B cell (primary cell): ENCODE measurements around the gene HRC. TPM values are rescaled to one million over a fixed set of nuclear protein-coding genes. Genes with fewer than 3 reads are reported as not detected.

ENCODE experiments used
- ATAC-seq: fragments of 200-7000 bp; cut with Tn5 transposase; one replicate; pipeline ENCODE4 v1.10.0; 2021; ENCODE audit warnings: low read depth, mild to moderate bottlenecking, moderate number of reproducible peaks, moderate library complexity
- CTCF ChIA-PET: fragments of 350-600 bp; sonication (Branson Sonifier 250); formaldehyde crosslinking; loops from one replicate; lab custom pipeline; 2021; ENCODE audit warnings: antibody characterized with exemption, inconsistent platforms; lab: Charles Lee
- POLR2A ChIA-PET: fragments of 350-600 bp; sonication (Branson Sonifier 250); formaldehyde crosslinking; loops from one replicate; lab custom pipeline; 2021; ENCODE audit warnings: antibody characterized with exemption; lab: Charles Lee
- DNase-seq: peaks from one replicate; pipeline ENCODE4 v3.0.0; 2013
- H2AFZ ChIP-seq: 2 replicates; pipeline ENCODE4 v1.6.1; 2012; ENCODE audit warnings: mild to moderate bottlenecking, low read depth, low read length; ENCODE audit not compliant: insufficient read depth, poor library complexity, severe bottlenecking
- H3K27ac ChIP-seq, 2 donors: 1 replicate in 1 of 2; 2 replicates in 1 of 2; pipeline ENCODE4 v1.5.1; 2012 to 2013; ENCODE audit warnings: low read length in 2 of 2, mild to moderate bottlenecking in 2 of 2, moderate library complexity in 1 of 2
- H3K27me3 ChIP-seq, 4 experiments: fragments of 200-600 bp in 1 of 4; sonication (generic) in 1 of 4; replicated peaks in 1 of 4; 1 replicate in 2 of 4; 2 replicates in 2 of 4; pipeline versions ENCODE4 v1.6.1 to v1.7.0; 2013 to 2016; ENCODE audit warnings: low read length in 3 of 4, mild to moderate bottlenecking in 2 of 4, mixed read lengths in 1 of 4, moderate library complexity in 1 of 4; ENCODE audit not compliant: insufficient read depth in 4 of 4, control insufficient read depth in 3 of 4; ENCODE audit errors: control extremely low read depth in 1 of 4
- H3K36me3 ChIP-seq, 2 experiments: replicated peaks in 1 of 2; 1 replicate in 1 of 2; 2 replicates in 1 of 2; pipeline versions ENCODE4 v1.6.1 to v1.7.1; 2013; ENCODE audit warnings: low read length in 1 of 2; ENCODE audit not compliant: insufficient read depth in 2 of 2, control insufficient read depth in 1 of 2; ENCODE audit errors: control extremely low read depth in 1 of 2, extremely low read depth in 1 of 2
- H3K4me1 ChIP-seq, 2 donors: fragments of 200-600 bp in 1 of 2; sonication (generic) in 1 of 2; 1 replicate in 1 of 2; 2 replicates in 1 of 2; pipeline versions ENCODE4 v1.5.1 to v1.6.1; 2013 to 2017; ENCODE audit warnings: low read length in 2 of 2; ENCODE audit not compliant: control insufficient read depth in 2 of 2, insufficient read depth in 2 of 2
- H3K4me2 ChIP-seq: replicated peaks from 2 replicates; pipeline ENCODE3; 2012; ENCODE audit warnings: mild to moderate bottlenecking, low read depth, low read length; ENCODE audit not compliant: poor library complexity, severe bottlenecking
- H3K4me3 ChIP-seq, 5 experiments: fragments of 200-600 bp in 1 of 5; sonication (generic) in 1 of 5; 1 replicate in 3 of 5; 2 replicates in 2 of 5; pipeline versions ENCODE4 v1.5.1 to v1.7.0; 2011 to 2016; ENCODE audit warnings: low read length in 4 of 5, mild to moderate bottlenecking in 4 of 5, low read depth in 2 of 5, control low read depth in 1 of 5, moderate library complexity in 1 of 5; ENCODE audit not compliant: insufficient read depth in 1 of 5; ENCODE audit errors: control extremely low read depth in 1 of 5, extremely low read depth in 1 of 5
- H3K79me2 ChIP-seq: fragments of 200-600 bp; sonication (generic); one replicate; pipeline ENCODE4 v1.6.0; 2016; ENCODE audit warnings: low read length; ENCODE audit not compliant: control insufficient read depth, insufficient read depth
- H3K9ac ChIP-seq: fragments of 200-600 bp; sonication (generic); 2 replicates; pipeline ENCODE4 v1.6.1; 2017; ENCODE audit warnings: mild to moderate bottlenecking, low read length, moderate library complexity
- H3K9me3 ChIP-seq, 3 donors: one replicate each; pipeline versions ENCODE4 v1.6.1 to v1.7.1; 2013; ENCODE audit warnings: low read length in 2 of 3; ENCODE audit not compliant: control insufficient read depth in 2 of 3, insufficient read depth in 1 of 3; ENCODE audit errors: control extremely low read depth in 1 of 3
- H4K20me1 ChIP-seq: 2 replicates; pipeline ENCODE4 v1.6.0; 2012; ENCODE audit warnings: mild to moderate bottlenecking, low read length; ENCODE audit not compliant: insufficient read depth, control insufficient read depth, poor library complexity, severe bottlenecking
- H3K27ac Mint-ChIP-seq: one replicate; pipeline ENCODE4 v1.8.0; 2021; ENCODE audit warnings: mixed read lengths
- H3K27me3 Mint-ChIP-seq: one replicate; pipeline ENCODE4 v1.8.0; 2021; ENCODE audit warnings: mixed read lengths
- H3K4me1 Mint-ChIP-seq: one replicate; pipeline ENCODE4 v1.8.0; 2021; ENCODE audit warnings: mixed read lengths
- H3K4me3 Mint-ChIP-seq: one replicate; pipeline ENCODE4 v1.8.0; 2021; ENCODE audit warnings: mixed read lengths
- H3K9me3 Mint-ChIP-seq: one replicate; pipeline ENCODE4 v1.8.0; 2022; ENCODE audit warnings: mixed read lengths; ENCODE audit not compliant: insufficient read depth
- EZH2 ChIP-seq: IDR thresholded peaks from 2 replicates; pipeline ENCODE4 v1.6.1; 2012; ENCODE audit warnings: borderline replicate concordance, low read depth, mild to moderate bottlenecking, moderate library complexity, low read length; ENCODE audit not compliant: insufficient read depth, poor library complexity, severe bottlenecking
- WGBS: methylation state at CpG from one replicate; pipeline ENCODE4 v1.1.5; 2013; ENCODE audit warnings: missing lambda C conversion rate; ENCODE audit not compliant: insufficient coverage; 5-methylcytosine and 5-hydroxymethylcytosine counted together
- intact Hi-C: fragments of 100-400 bp; cut with micrococcal nuclease; formaldehyde crosslinking; loops from one replicate; pipeline ENCODE4 v1.10.0; 2022
- polyA plus RNA-seq: library from polyadenylated mRNA; depleted of rRNA; stranded (reverse); fragments of >200 nt; gene quantifications from 2 replicates; pipeline ENCODE4 v1.2.3, GENCODE V29; 2012
- total RNA-seq, 2 donors: library from RNA; stranded (reverse); fragments of 120-200 nt in 1 of 2; gene quantifications; 1 replicate in 1 of 2; 2 replicates in 1 of 2; pipeline versions ENCODE4 v1.2.3 to v1.2.4, GENCODE V29; 2013 to 2022
- TF ChIP-seq, protein P1 (sequence below): fragments of 200-600 bp; IDR thresholded peaks from one replicate; pipeline ENCODE4 v1.8.0; 2022; ENCODE audit warnings: antibody characterized with exemption, mild to moderate bottlenecking

HRC gene
- total and polyA plus RNA-seq, 2 donors (not counting 1 experiment from before 2014, with no cell fraction given): not detected

- TF ChIP-seq EZH2: no peak
- TF ChIP-seq, protein P1, sequence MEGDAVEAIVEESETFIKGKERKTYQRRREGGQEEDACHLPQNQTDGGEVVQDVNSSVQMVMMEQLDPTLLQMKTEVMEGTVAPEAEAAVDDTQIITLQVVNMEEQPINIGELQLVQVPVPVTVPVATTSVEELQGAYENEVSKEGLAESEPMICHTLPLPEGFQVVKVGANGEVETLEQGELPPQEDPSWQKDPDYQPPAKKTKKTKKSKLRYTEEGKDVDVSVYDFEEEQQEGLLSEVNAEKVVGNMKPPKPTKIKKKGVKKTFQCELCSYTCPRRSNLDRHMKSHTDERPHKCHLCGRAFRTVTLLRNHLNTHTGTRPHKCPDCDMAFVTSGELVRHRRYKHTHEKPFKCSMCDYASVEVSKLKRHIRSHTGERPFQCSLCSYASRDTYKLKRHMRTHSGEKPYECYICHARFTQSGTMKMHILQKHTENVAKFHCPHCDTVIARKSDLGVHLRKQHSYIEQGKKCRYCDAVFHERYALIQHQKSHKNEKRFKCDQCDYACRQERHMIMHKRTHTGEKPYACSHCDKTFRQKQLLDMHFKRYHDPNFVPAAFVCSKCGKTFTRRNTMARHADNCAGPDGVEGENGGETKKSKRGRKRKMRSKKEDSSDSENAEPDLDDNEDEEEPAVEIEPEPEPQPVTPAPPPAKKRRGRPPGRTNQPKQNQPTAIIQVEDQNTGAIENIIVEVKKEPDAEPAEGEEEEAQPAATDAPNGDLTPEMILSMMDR: no peak
- Mint-ChIP-seq H3K4me3 (no peak overlapping the region), H3K9me3 (peaks cover 2% of the 10 kb centered on the region), H3K27me3 (peaks cover 30% of the 10 kb centered on the region), H3K27ac (no peak overlapping the region), H3K4me1 (peaks cover 8% of the 10 kb centered on the region)
- Histone ChIP-seq H2AFZ (no peak overlapping the region), H4K20me1 (no peaks in the 10 kb centered on the region), H3K36me3 (no peaks in the 10 kb centered on the region), H3K9me3 (peaks cover 0 to 11% (median 0%) of the 10 kb centered on the region in 3 donors), H3K27ac (no peak overlapping the region), H3K4me2 (no peak overlapping the region), H3K27me3 (peaks cover 0 to 42% (median 9%) of the 10 kb centered on the region in 4 experiments), H3K79me2 (no peaks in the 10 kb centered on the region), H3K9ac (no peak overlapping the region), H3K4me1 (peaks cover 11 to 16% of the 10 kb centered on the region in 2 donors), H3K4me3 (no peak overlapping the region)
- DNase-seq (no peak), ATAC-seq (no peak)
- CTCF ChIA-PET: interaction anchor here (1.5 kb wide), 1 partner anchor 16 kb away, joined by 5 read pairs; no protein-coding TSS in a partner anchor
- WGBS: 63% methylated on average over 4 of the region's 4 CpGs
- intact Hi-C loops: no loop called here
- POLR2A ChIA-PET: no interaction called here
Measured at GRCh38 chr19:49161987-49162386, 6.8 kb upstream of the HRC start.

GRCh38 chr19:49160450-49161189, 5.4 kb upstream of the HRC start:
- H3K9me3 ChIP-seq: peaks cover 0 to 11% (median 0%) of the 10 kb centered on the region in 3 donors
- DNase-seq (no peak), ATAC-seq (no peak)
- H3K4me3 ChIP-seq: no peak overlapping the region
- H3K27ac ChIP-seq: no peak overlapping the region
- Mint-ChIP-seq H3K27me3 (peaks cover 36% of the 10 kb centered on the region), H3K4me1 (peaks cover 8% of the 10 kb centered on the region), H3K27ac (no peak overlapping the region), H3K4me3 (no peak overlapping the region), H3K9me3 (peaks cover 2% of the 10 kb centered on the region)
- no peak overlapping the region for H2AFZ ChIP-seq
- H3K79me2 ChIP-seq: no peaks in the 10 kb centered on the region
- peaks cover 0 to 41% (median 11%) of the 10 kb centered on the region in 4 experiments for H3K27me3 ChIP-seq
- ChIA-PET CTCF (no interaction called here), POLR2A (interaction anchor here (0.7 kb wide), 1 partner anchor 176 kb away, joined by 3 read pairs; no protein-coding TSS in a partner anchor)
- no peak for TF ChIP-seq EZH2
- TF ChIP-seq, protein P1: no peak
- H3K36me3 ChIP-seq: no peaks in the 10 kb centered on the region
- 96% methylated on average over 13 of the region's 13 CpGs for WGBS
- intact Hi-C loops: no loop called here
- H3K9ac ChIP-seq: no peak overlapping the region
- H3K4me1 ChIP-seq: peaks cover 11 to 16% of the 10 kb centered on the region in 2 donors
- no peak overlapping the region for H3K4me2 ChIP-seq
- H4K20me1 ChIP-seq: no peaks in the 10 kb centered on the region
